Lower lobe of right lung (tissue), 2 donors: ENCODE data around the gene RPS6KA1. TPM values are rescaled to one million over a fixed set of nuclear protein-coding genes. Genes with fewer than 3 reads are reported as not detected.
A peak's percentile ranks its signal among the peaks of the same experiment; 100 is the strongest.
"Not testable (repeated sequence)": the region's sequence is repeated elsewhere in the genome, so short reads cannot be mapped to it uniquely, and the experiment has no call there.

ENCODE experiments used
- ATAC-seq, 2 donors: fragments of 200-7000 bp; cut with Tn5 transposase; one replicate each; pipeline ENCODE4 v1.9.1; 2020 to 2022; ENCODE audit warnings: mild to moderate bottlenecking in 2 of 2, moderate library complexity in 2 of 2
- DNase-seq: peaks from one replicate; pipeline ENCODE4 v3.0.0-alpha.2; 2020
- H3K27ac ChIP-seq: fragments of 200-600 bp; one replicate; pipeline ENCODE4 v1.8.0; 2022
- H3K27me3 ChIP-seq: fragments of 200-600 bp; one replicate; pipeline ENCODE4 v1.8.0; 2022; ENCODE audit warnings: low read depth
- H3K36me3 ChIP-seq: fragments of 200-600 bp; one replicate; pipeline ENCODE4 v1.8.0; 2022; ENCODE audit warnings: mild to moderate bottlenecking
- H3K4me1 ChIP-seq: fragments of 200-600 bp; one replicate; pipeline ENCODE4 v1.8.0; 2022
- H3K4me3 ChIP-seq: fragments of 200-600 bp; one replicate; pipeline ENCODE4 v1.8.0; 2022; ENCODE audit warnings: mild to moderate bottlenecking
- H3K9me3 ChIP-seq: fragments of 200-600 bp; one replicate; pipeline ENCODE4 v1.8.0; 2022
- intact Hi-C: fragments of 100-400 bp; cut with DNase I; formaldehyde crosslinking; loops from one replicate; pipeline ENCODE4 v1.11.0; 2022
- total RNA-seq: library from RNA; stranded (reverse); fragmentation: NEBNext Ultra II Directional; extraction: Animal tissue kit (Norgen Biotek cat#: 25700); gene quantifications from one replicate; pipeline ENCODE4 v1.2.1, GENCODE V29; 2021
- TF ChIP-seq, protein P1 (sequence below): fragments of 200-600 bp; IDR thresholded peaks from one replicate; pipeline ENCODE4 v1.8.0; 2022; ENCODE audit warnings: antibody characterized with exemption, mild to moderate bottlenecking
- donor health status: DM: no; HTN: yes; CAD: no; lungs with severe emphysema.

Gene RPS6KA1
- total RNA-seq, 1 donor from 2014 or later, result 140 TPM

DNA sequence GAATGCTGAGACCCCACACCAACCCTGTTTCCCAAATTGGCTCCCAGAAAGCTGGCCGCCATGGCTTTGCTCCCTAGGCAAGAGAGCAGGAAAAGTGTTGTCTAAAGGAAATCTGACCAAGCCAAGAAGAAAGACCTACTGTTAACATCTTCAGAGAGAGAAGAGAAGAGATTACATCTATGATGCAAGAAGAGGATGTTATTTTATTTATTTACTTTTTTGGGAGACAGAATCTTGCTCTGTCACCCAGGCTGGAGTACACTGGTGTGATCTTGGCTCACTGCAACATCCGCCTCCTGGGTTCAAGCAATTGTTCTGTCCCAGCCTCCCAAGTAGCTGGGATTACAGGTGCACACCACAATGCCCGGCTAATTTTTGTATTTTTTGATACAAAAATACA, 35.6 kb upstream of the RPS6KA1 start:
- ATAC-seq (no peak), DNase-seq (no peak)
- TF ChIP-seq, protein P1, sequence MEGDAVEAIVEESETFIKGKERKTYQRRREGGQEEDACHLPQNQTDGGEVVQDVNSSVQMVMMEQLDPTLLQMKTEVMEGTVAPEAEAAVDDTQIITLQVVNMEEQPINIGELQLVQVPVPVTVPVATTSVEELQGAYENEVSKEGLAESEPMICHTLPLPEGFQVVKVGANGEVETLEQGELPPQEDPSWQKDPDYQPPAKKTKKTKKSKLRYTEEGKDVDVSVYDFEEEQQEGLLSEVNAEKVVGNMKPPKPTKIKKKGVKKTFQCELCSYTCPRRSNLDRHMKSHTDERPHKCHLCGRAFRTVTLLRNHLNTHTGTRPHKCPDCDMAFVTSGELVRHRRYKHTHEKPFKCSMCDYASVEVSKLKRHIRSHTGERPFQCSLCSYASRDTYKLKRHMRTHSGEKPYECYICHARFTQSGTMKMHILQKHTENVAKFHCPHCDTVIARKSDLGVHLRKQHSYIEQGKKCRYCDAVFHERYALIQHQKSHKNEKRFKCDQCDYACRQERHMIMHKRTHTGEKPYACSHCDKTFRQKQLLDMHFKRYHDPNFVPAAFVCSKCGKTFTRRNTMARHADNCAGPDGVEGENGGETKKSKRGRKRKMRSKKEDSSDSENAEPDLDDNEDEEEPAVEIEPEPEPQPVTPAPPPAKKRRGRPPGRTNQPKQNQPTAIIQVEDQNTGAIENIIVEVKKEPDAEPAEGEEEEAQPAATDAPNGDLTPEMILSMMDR, result no peak
- Histone ChIP-seq H3K27ac (no peak overlapping the region), H3K27me3 (no peaks in the 10 kb centered on the region), H3K9me3 (no peaks in the 10 kb centered on the region), H3K4me3 (no peak overlapping the region), H3K4me1 (no peaks in the 10 kb centered on the region), H3K36me3 (no peaks in the 10 kb centered on the region)
- intact Hi-C loops, result no loop called here

DNA sequence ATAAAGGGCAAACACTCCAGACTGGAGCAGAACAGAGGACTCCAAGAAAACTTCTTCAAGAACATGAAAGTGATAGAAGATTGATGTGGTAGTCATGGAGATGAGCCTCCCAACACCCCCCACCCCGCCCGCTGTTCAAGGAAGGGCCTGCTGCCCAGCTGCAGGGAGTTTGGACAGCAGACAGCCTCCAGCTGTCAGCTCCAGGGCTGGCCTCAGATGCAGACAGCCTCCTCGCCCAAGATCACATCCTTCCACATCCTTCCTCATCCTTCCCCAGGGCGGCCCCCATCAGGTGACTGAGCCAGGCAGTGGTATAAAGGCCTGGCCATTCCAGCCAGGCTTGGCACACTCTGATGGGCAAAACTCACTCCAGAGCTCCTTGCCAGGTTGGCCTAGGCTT, 32.7 kb upstream of the RPS6KA1 start:
- ATAC-seq (no peak), DNase-seq (no peak)
- intact Hi-C loops, result no loop called here

DNA sequence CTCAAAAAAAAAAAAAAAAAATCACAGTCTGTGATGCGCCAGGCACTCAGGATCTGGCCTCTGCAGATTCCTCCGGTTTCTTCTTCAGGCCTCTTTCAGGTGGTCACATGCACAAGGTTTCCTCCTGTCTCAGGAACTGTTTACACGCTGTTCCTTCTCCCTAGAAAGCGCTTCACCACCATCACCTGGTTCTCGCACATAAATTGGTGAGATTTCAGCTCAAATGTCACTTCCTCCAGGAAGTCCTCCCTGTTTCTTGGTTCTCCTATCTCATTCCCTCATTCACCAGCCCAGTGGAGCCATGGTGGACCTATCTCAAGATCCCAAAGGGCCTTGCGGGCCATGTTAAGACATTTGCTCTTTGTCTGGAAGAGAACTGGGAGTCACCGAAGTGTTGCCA, 30.7 kb upstream of the RPS6KA1 start:
- no peak overlapping the region for H3K4me3 ChIP-seq
- TF ChIP-seq, protein P1, result no peak
- H3K4me1 ChIP-seq, result peaks cover 15% of the 10 kb centered on the region
- no peaks in the 10 kb centered on the region for H3K9me3 ChIP-seq
- H3K36me3 ChIP-seq, result no peaks in the 10 kb centered on the region
- ATAC-seq (no peak), DNase-seq (no peak)
- H3K27me3 ChIP-seq, result no peaks in the 10 kb centered on the region
- no peak overlapping the region for H3K27ac ChIP-seq
- intact Hi-C loops, result no loop called here

More for the DNA sequence above, 32.7 kb upstream of the RPS6KA1 start:
- Histone ChIP-seq H3K27me3 (no peaks in the 10 kb centered on the region), H3K36me3 (no peaks in the 10 kb centered on the region), H3K9me3 (no peaks in the 10 kb centered on the region), H3K4me3 (no peak overlapping the region), H3K27ac (no peak overlapping the region), H3K4me1 (peaks cover 11% of the 10 kb centered on the region)
- TF ChIP-seq, protein P1, result no peak

DNA sequence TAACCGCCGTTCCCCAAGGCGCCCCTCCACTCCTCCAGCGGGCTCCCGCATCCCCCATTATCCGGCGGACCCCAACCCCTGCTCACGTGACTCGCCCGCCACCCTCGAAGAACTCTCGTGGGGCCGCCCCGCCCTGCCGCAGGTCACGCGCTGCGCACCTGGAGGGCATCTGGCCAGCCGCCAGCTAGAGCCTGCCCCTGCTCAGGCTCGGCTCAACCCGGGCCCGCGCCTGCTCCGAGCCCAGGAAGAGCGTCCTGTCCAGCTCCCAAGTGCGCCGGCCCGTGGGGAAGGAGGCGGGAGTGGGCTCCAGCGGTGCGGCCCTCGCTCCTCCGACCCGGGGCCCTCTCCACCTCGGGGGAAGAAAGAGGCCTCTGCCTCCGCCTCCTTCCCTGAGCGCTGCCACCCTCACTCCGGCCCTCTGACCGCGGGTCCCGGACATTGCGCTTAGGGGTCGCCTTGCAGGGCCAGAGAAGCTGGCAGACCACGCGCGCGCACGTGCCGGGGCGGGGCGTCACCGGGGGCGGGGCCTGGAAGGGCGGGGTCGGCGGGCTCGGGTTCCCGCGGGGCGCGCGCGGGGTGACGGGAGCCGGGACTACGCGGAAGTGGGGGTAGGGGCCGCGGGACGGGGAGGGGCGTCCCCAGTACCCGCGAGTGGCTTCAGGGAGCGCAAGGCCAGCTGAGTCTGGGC, 28.9 kb upstream of the RPS6KA1 start:
- DNase-seq, result peak; percentile 93
- H3K4me3 ChIP-seq, result peak overlapping the region; percentile 91
- ATAC-seq, result peak; percentile 96 to 97
- intact Hi-C loops, result no loop called here
- H3K4me1 ChIP-seq, result peaks cover 15% of the 10 kb centered on the region
- TF ChIP-seq, protein P1, result peak; percentile 39
- H3K27me3 ChIP-seq, result no peaks in the 10 kb centered on the region
- peak overlapping the region; percentile 99 for H3K27ac ChIP-seq
- no peaks in the 10 kb centered on the region for H3K36me3 ChIP-seq
- no peaks in the 10 kb centered on the region for H3K9me3 ChIP-seq

DNA sequence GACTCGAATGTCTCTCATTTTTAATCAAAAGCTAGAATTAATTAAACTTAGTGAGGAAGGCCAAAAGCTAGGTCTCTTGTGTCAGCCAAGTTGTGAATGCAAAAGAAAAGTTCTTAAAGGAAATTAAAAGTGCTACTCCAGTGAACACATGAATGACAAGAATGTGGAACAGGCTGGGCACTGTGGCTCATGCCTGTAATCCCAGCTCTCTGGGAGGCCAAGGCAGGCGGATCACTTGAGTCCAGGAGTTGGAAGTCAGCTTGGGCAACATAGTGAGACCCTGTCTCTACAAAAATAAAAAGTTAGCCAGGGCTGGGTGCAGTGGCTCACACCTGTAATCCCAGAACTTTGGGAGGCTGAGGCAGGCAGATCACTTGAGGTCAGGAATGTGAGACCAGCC, 18.9 kb upstream of the RPS6KA1 start:
- H3K4me1 ChIP-seq, H3K9me3 ChIP-seq, H3K27me3 ChIP-seq, H3K4me3 ChIP-seq, intact Hi-C loops, H3K36me3 ChIP-seq: not testable (repeated sequence)
- ATAC-seq (peak; percentile 58 to 69), DNase-seq (peak; percentile 52)
- peak overlapping the region; percentile 58 for H3K27ac ChIP-seq

DNA sequence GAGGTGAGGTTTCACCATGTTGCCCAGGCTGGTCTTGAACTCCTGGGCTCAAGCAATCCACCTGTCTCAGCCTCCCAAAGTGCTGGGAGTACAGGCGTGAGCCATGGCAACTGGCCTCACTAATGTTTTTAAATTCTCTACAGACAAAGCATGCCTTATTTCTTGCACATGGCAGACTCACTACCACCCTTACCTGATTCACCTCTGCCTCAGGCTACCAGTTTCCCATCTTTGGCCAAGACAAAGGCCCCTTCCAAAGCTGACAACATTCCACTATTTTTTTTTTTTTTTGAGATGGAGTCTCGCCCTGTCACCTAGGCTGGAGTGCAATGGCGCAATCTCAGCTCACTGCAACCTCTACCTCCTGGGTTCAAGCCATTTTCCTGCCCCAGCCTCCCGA, 13.7 kb upstream of the RPS6KA1 start:
- ATAC-seq, H3K36me3 ChIP-seq, intact Hi-C loops, H3K4me1 ChIP-seq, DNase-seq, H3K9me3 ChIP-seq, H3K27me3 ChIP-seq, H3K27ac ChIP-seq, H3K4me3 ChIP-seq: not testable (repeated sequence)
